GM23338 (cell line): Measurements from ENCODE around the gene TRMT2A.

ENCODE experiments used
- CREB1 ChIP-seq: fragments of 250-450 bp; sonication (Bioruptor Pico); IDR thresholded peaks from 2 replicates; pipeline ENCODE4 v1.5.0; 2020; ENCODE audit warnings: low read depth, mild to moderate bottlenecking, moderate library complexity
- EZH2 ChIP-seq: fragments of 200-600 bp; sonication (generic); IDR thresholded peaks from one replicate; pipeline ENCODE4 v1.8.0; 2017; ENCODE audit warnings: antibody characterized with exemption, mild to moderate bottlenecking, low read depth; ENCODE audit not compliant: unreplicated experiment
- EZH2phosphoT487 ChIP-seq: fragments of 200-600 bp; sonication (generic); IDR thresholded peaks from one replicate; pipeline ENCODE4 v1.8.1; 2018; ENCODE audit warnings: antibody characterized with exemption; ENCODE audit not compliant: unreplicated experiment
- JUNB ChIP-seq: IDR thresholded peaks from one replicate; pipeline ENCODE4 v1.6.1; 2016; ENCODE audit warnings: antibody characterized with exemption; ENCODE audit not compliant: unreplicated experiment
- POLR2AphosphoS5 ChIP-seq: IDR thresholded peaks from 2 replicates; pipeline ENCODE4 v1.6.1; 2016; ENCODE audit warnings: antibody characterized with exemption, low read depth
- STAT1 ChIP-seq: IDR thresholded peaks from one replicate; pipeline ENCODE4 v1.6.1; 2016; ENCODE audit warnings: antibody characterized with exemption; ENCODE audit not compliant: unreplicated experiment
- ZNF114 ChIP-seq: fragments of 250-450 bp; sonication (Bioruptor Pico); IDR thresholded peaks from 2 replicates; pipeline ENCODE4 v1.5.0; 2020; ENCODE audit warnings: mild to moderate bottlenecking, moderate library complexity
- ZNF331 ChIP-seq: fragments of 250-450 bp; sonication (Bioruptor Pico); IDR thresholded peaks from 2 replicates; pipeline ENCODE4 v1.5.0; 2020; ENCODE audit warnings: low read depth, mild to moderate bottlenecking, moderate library complexity
- ZNF462 ChIP-seq: fragments of 250-450 bp; sonication (Bioruptor Pico); IDR thresholded peaks from 2 replicates; pipeline ENCODE4 v1.5.0; 2020; ENCODE audit warnings: mild to moderate bottlenecking, moderate library complexity
- TF ChIP-seq, protein P1 (sequence below), 2 experiments: fragments of 200-600 bp in 1 of 2; sonication (generic) in 1 of 2; conservative IDR thresholded peaks; 2 replicates each; pipeline versions ENCODE4 v1.5.1 to v1.6.1; 2016 to 2017; ENCODE audit warnings: antibody characterized with exemption in 2 of 2, low read depth in 2 of 2, mild to moderate bottlenecking in 2 of 2, moderate library complexity in 1 of 2
- TF ChIP-seq, protein P2 (sequence below): IDR thresholded peaks from one replicate; pipeline ENCODE4 v1.6.1; 2018; ENCODE audit warnings: antibody characterized with exemption; ENCODE audit not compliant: unreplicated experiment

DNA sequence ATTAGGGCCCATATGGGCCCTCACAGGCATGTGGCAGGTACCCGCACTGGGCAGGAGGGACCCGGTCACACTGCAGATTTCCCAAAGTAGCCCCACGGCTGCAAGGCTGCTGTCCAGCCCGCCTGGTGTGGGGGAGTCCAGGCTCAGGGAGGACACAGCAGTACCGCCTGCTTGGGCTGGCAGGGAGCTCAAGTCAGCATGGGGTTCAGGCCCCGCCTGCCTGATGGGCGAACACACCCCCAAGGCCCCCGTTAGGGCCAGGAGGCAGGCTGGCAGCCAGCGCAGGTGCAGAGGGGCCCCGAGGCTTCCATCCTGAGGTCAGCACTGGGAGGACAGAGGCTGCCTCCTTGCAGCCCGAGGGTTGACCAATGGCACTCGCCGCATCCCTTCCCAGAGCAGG lies 20.1 kb upstream of the TRMT2A start:
- TF ChIP-seq, protein P1, sequence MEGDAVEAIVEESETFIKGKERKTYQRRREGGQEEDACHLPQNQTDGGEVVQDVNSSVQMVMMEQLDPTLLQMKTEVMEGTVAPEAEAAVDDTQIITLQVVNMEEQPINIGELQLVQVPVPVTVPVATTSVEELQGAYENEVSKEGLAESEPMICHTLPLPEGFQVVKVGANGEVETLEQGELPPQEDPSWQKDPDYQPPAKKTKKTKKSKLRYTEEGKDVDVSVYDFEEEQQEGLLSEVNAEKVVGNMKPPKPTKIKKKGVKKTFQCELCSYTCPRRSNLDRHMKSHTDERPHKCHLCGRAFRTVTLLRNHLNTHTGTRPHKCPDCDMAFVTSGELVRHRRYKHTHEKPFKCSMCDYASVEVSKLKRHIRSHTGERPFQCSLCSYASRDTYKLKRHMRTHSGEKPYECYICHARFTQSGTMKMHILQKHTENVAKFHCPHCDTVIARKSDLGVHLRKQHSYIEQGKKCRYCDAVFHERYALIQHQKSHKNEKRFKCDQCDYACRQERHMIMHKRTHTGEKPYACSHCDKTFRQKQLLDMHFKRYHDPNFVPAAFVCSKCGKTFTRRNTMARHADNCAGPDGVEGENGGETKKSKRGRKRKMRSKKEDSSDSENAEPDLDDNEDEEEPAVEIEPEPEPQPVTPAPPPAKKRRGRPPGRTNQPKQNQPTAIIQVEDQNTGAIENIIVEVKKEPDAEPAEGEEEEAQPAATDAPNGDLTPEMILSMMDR (conservative IDR thresholded peaks at IDR 0.05; ENCODE audit: low read depth in 2 of 2) = no peak
- TF ChIP-seq STAT1 (no peak), EZH2 (no peak), ZNF331 (no peak), POLR2AphosphoS5 (no peak), JUNB (no peak), CREB1 (no peak), EZH2phosphoT487 (no peak), ZNF114 (no peak), ZNF462 (CRISPR knock-in tag) (no peak)
- TF ChIP-seq, protein P2, sequence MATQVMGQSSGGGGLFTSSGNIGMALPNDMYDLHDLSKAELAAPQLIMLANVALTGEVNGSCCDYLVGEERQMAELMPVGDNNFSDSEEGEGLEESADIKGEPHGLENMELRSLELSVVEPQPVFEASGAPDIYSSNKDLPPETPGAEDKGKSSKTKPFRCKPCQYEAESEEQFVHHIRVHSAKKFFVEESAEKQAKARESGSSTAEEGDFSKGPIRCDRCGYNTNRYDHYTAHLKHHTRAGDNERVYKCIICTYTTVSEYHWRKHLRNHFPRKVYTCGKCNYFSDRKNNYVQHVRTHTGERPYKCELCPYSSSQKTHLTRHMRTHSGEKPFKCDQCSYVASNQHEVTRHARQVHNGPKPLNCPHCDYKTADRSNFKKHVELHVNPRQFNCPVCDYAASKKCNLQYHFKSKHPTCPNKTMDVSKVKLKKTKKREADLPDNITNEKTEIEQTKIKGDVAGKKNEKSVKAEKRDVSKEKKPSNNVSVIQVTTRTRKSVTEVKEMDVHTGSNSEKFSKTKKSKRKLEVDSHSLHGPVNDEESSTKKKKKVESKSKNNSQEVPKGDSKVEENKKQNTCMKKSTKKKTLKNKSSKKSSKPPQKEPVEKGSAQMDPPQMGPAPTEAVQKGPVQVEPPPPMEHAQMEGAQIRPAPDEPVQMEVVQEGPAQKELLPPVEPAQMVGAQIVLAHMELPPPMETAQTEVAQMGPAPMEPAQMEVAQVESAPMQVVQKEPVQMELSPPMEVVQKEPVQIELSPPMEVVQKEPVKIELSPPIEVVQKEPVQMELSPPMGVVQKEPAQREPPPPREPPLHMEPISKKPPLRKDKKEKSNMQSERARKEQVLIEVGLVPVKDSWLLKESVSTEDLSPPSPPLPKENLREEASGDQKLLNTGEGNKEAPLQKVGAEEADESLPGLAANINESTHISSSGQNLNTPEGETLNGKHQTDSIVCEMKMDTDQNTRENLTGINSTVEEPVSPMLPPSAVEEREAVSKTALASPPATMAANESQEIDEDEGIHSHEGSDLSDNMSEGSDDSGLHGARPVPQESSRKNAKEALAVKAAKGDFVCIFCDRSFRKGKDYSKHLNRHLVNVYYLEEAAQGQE = no peak
